MCF 10A (cell line): ENCODE results near the gene PSMG3. TPM values are rescaled to one million over a fixed set of nuclear protein-coding genes. Genes with fewer than 3 reads are reported as not detected.
A peak's percentile ranks its signal among the peaks of the same experiment; 100 is the strongest.

Source experiments
- BruUV-seq: library from RNA; stranded (reverse); fragments of 400-500 nt; replicated peaks from 2 replicates; lab custom pipeline; 2021; lab: Mats Ljungman, UMichigan
- CTCF ChIA-PET: fragments of 300-600 bp; sonication (Branson Sonifier 250); formaldehyde crosslinking; extraction: SDS; loops from one replicate; lab custom pipeline; 2021; ENCODE audit warnings: antibody characterized with exemption, inconsistent platforms; lab: Yijun Ruan, JAX
- POLR2A ChIA-PET: fragments of 300-600, 350-650 bp; sonication (Branson Sonifier 250); formaldehyde crosslinking; extraction: SDS; loops from one replicate; lab custom pipeline; 2020; ENCODE audit warnings: antibody characterized with exemption, inconsistent platforms; lab: Yijun Ruan, JAX
- DNase-seq: peaks from one replicate; pipeline ENCODE4 v3.0.0-alpha.2; 2018; ENCODE audit not compliant: unreplicated experiment
- H3K27ac Mint-ChIP-seq: one replicate; pipeline ENCODE4 v1.8.0; 2022; ENCODE audit warnings: mild to moderate bottlenecking, low read depth, mixed read lengths; ENCODE audit not compliant: unreplicated experiment
- H3K27me3 Mint-ChIP-seq: one replicate; pipeline ENCODE4 v1.8.0; 2022; ENCODE audit warnings: mixed read lengths; ENCODE audit not compliant: insufficient read depth, unreplicated experiment
- H3K36me3 Mint-ChIP-seq: one replicate; pipeline ENCODE4 v1.8.0; 2022; ENCODE audit warnings: mild to moderate bottlenecking, moderate library complexity, mixed read lengths; ENCODE audit not compliant: insufficient read depth, unreplicated experiment
- H3K4me1 Mint-ChIP-seq: one replicate; pipeline ENCODE4 v1.8.0; 2022; ENCODE audit warnings: mixed read lengths; ENCODE audit not compliant: insufficient read depth, unreplicated experiment
- H3K4me3 Mint-ChIP-seq: one replicate; pipeline ENCODE4 v1.8.0; 2022; ENCODE audit warnings: mild to moderate bottlenecking, moderate library complexity, mixed read lengths; ENCODE audit not compliant: unreplicated experiment
- H3K9me3 Mint-ChIP-seq: one replicate; pipeline ENCODE4 v1.8.0; 2022; ENCODE audit warnings: mixed read lengths; ENCODE audit not compliant: unreplicated experiment
- CTCF ChIP-seq: fragments of 200-600 bp; IDR thresholded peaks from one replicate; pipeline ENCODE4 v1.8.0; 2022; ENCODE audit warnings: antibody characterized with exemption, mild to moderate bottlenecking; ENCODE audit not compliant: unreplicated experiment
- intact Hi-C: fragments of 100-400 bp; cut with micrococcal nuclease; formaldehyde crosslinking; loops from 2 replicates; pipeline ENCODE4 v1.14.1; 2022
- total RNA-seq: library from RNA; stranded (reverse); gene quantifications from 2 replicates; pipeline ENCODE4 v1.2.3, GENCODE V29; 2022

The PSMG3 gene
- total RNA-seq, 1 experiment from 2014 or later, result 42.1 TPM

GRCh38 chr7:1558181-1558811, 11.5 kb downstream of the PSMG3 start:
- ChIA-PET POLR2A (interaction anchor here (0.6 to 1.6 kb wide), 3 partner anchors 9 to 23 kb away, joined by 5 to 7 read pairs (median 6); no protein-coding TSS in a partner anchor), CTCF (interaction anchor here (0.7 to 1.0 kb wide), 5 partner anchors 9 to 53 kb away, joined by 3 to 5 read pairs (median 4); no protein-coding TSS in a partner anchor)
- Mint-ChIP-seq H3K9me3 (no peaks in the 10 kb centered on the region), H3K4me1 (peaks cover 22% of the 10 kb centered on the region), H3K27me3 (no peaks in the 10 kb centered on the region), H3K4me3 (no peak overlapping the region), H3K36me3 (peaks cover 5% of the 10 kb centered on the region), H3K27ac (no peak overlapping the region)
- no TSS peak for BruUV-seq
- intact Hi-C loops, result no loop called here
- no peak for TF ChIP-seq CTCF
- no peak for DNase-seq

DNA sequence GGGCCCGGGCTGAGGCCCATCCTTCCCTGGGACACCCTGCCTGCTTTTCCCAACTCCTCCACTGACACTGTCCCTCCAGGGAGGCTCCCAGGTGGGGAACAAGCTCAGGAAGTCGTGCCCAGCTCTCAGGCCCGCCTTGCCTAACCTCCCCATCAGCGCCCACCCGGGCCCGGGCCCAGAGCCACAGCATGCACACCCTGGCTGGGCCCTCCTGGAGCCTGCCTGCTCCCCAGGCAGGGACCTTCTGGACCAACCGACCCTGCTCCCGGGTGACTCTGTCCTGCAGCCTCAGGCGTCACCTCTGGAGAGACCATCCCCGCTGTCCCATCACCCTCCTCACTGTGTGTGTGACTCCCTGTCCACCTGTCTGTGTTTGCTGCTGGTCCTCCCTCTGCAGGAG, 12.1 kb downstream of the PSMG3 start:
- intact Hi-C loops, result no loop called here

GRCh38 chr7:1557006-1557405, 12.8 kb downstream of the PSMG3 start:
- Mint-ChIP-seq H3K4me1 (peaks cover 22% of the 10 kb centered on the region), H3K4me3 (no peak overlapping the region), H3K9me3 (no peaks in the 10 kb centered on the region), H3K36me3 (peaks cover 5% of the 10 kb centered on the region), H3K27ac (no peak overlapping the region), H3K27me3 (no peaks in the 10 kb centered on the region)
- DNase-seq, result no peak
- ChIA-PET CTCF (interaction anchor here (0.6 to 2.2 kb wide), 6 partner anchors 10 to 748 kb away, joined by 3 to 32 read pairs (median 4); no protein-coding TSS in a partner anchor), POLR2A (interaction anchor here (1.3 to 2.8 kb wide), 6 partner anchors 7 to 966 kb away, joined by 3 to 118 read pairs (median 16); partner anchors contain the start of genes EIF3B, INTS1 and PSMG3)
- intact Hi-C loops, result no loop called here
- TF ChIP-seq CTCF, result no peak
- no TSS peak for BruUV-seq

More for the DNA sequence above, 12.1 kb downstream of the PSMG3 start:
- Mint-ChIP-seq H3K4me3 (no peak overlapping the region), H3K9me3 (no peaks in the 10 kb centered on the region), H3K4me1 (peaks cover 22% of the 10 kb centered on the region), H3K27me3 (no peaks in the 10 kb centered on the region), H3K27ac (no peak overlapping the region), H3K36me3 (peaks cover 5% of the 10 kb centered on the region)
- ChIA-PET CTCF (interaction anchor here (0.7 to 1.0 kb wide), 4 partner anchors 20 to 53 kb away, joined by 3 to 5 read pairs (median 4); no protein-coding TSS in a partner anchor), POLR2A (interaction anchor here (1.6 kb wide), 2 partner anchors 9 to 21 kb away, joined by 5 to 7 read pairs; no protein-coding TSS in a partner anchor)
- no TSS peak for BruUV-seq
- no peak for DNase-seq
- no peak for TF ChIP-seq CTCF

GRCh38 chr7:1555813-1556543, 13.9 kb downstream of the PSMG3 start, which contains the start of gene TMEM184A:
Gene TMEM184A, minus strand, starts transcription at chr7:1556205. Its CDS starts 721 bp downstream, at chr7:1555484.
- ChIA-PET POLR2A (interaction anchor here (0.5 to 2.8 kb wide), 17 partner anchors 8 to 1202 kb away, joined by 3 to 118 read pairs (median 9); partner anchors contain the start of genes EIF3B, INTS1, MICALL2 and PSMG3), CTCF (interaction anchor here (0.6 to 2.2 kb wide), 15 partner anchors 9 to 1150 kb away, joined by 3 to 32 read pairs (median 4); partner anchors contain the start of gene PSMG3)
- peak; percentile 87 for DNase-seq
- intact Hi-C loops, result loop anchor here (1.0 kb wide), 2 partner anchors 24 to 52 kb away; partner anchors contain the start of gene INTS1
- BruUV-seq, result no TSS peak
- Mint-ChIP-seq H3K4me1 (peaks cover 22% of the 10 kb centered on the region), H3K27ac (peak within 1 kb of the TSS; percentile 94), H3K36me3 (peaks cover 5% of the 10 kb centered on the region), H3K4me3 (peak within 1 kb of the TSS; percentile 72), H3K27me3 (no peaks in the 10 kb centered on the region), H3K9me3 (no peaks in the 10 kb centered on the region)
- peak; percentile 66 for TF ChIP-seq CTCF
